Sciatic nerve (tissue), 2 donors: Measurements from ENCODE around the gene TMEM190. TPM values are rescaled to one million over a fixed set of nuclear protein-coding genes. Genes with fewer than 3 reads are reported as not detected.
A peak's percentile ranks its signal among the peaks of the same experiment; 100 is the strongest.
"Not testable (repeated sequence)": the region's sequence is repeated elsewhere in the genome, so short reads cannot be mapped to it uniquely, and the experiment has no call there.

Source experiments
- ATAC-seq: fragments of 200-7000 bp; cut with Tn5 transposase; one replicate; pipeline ENCODE4 v1.9.1; 2020; ENCODE audit warnings: mild to moderate bottlenecking, moderate library complexity
- DNase-seq: peaks from one replicate; pipeline ENCODE4 v3.0.0-alpha.2; 2020; ENCODE audit warnings: low spot score
- intact Hi-C: fragments of 100-400 bp; cut with DNase I; formaldehyde crosslinking; loops from one replicate; pipeline ENCODE4 v1.14.2; 2022
- total RNA-seq: library from RNA; stranded (reverse); fragmentation: NEBNext Ultra II Directional; extraction: Animal tissue kit (Norgen Biotek cat#: 25700); gene quantifications from one replicate; pipeline ENCODE4 v1.2.1, GENCODE V29; 2021
- donor health status: DM: no; HTN: no; CAD: no.
- donor health status: DM: no; HTN: no; CAD: no.

TMEM190 gene
- total RNA-seq, 1 donor from 2014 or later = not detected

GRCh38 chr19:55406826-55407549, 30.4 kb downstream of the TMEM190 start:
- peak; percentile 70 for DNase-seq
- no peak for ATAC-seq
- intact Hi-C loops = no loop called here

GRCh38 chr19:55407550-55407799, 30.8 kb downstream of the TMEM190 start, which contains the start of gene UBE2S:
TSS of gene UBE2S (minus strand) at chr19:55407788. CDS start at chr19:55407589, 199 bp downstream.
- ATAC-seq, intact Hi-C loops, DNase-seq: not testable (repeated sequence)

- intact Hi-C loops = no loop called here
- peak; percentile 98 for DNase-seq
- ATAC-seq = peak; percentile 99
Observed at GRCh38 chr19:55407800-55408532, 31.3 kb downstream of the TMEM190 start.

GRCh38 chr19:55408533-55408872, 31.9 kb downstream of the TMEM190 start:
- intact Hi-C loops = no loop called here
- DNase-seq (no peak), ATAC-seq (no peak)

- intact Hi-C loops = not testable (repeated sequence)
Observed at GRCh38 chr19:55409179-55409578, 32.6 kb downstream of the TMEM190 start.

GRCh38 chr19:55410168-55410567, 33.5 kb downstream of the TMEM190 start:
- no peak for DNase-seq
- ATAC-seq = no peak
- intact Hi-C loops = no loop called here

More at GRCh38 chr19:55409179-55409578, 32.6 kb downstream of the TMEM190 start:
- not testable (repeated sequence) for DNase-seq, ATAC-seq

GRCh38 chr19:55418185-55418584, 41.6 kb downstream of the TMEM190 start:
- DNase-seq = no peak
- intact Hi-C loops = no loop called here
- peak; percentile 88 for ATAC-seq

- no peak for ATAC-seq
- intact Hi-C loops = no loop called here
- no peak for DNase-seq
Observed at GRCh38 chr19:55419103-55419502, 42.5 kb downstream of the TMEM190 start.

GRCh38 chr19:55419624-55420236, 43.1 kb downstream of the TMEM190 start:
- no peak for ATAC-seq
- intact Hi-C loops = no loop called here
- no peak for DNase-seq

GRCh38 chr19:55421281-55421680, 44.7 kb downstream of the TMEM190 start:
- DNase-seq, intact Hi-C loops, ATAC-seq: not testable (repeated sequence)

GRCh38 chr19:55423225-55424005, 46.8 kb downstream of the TMEM190 start:
- intact Hi-C loops = no loop called here
- no peak for ATAC-seq
- DNase-seq = no peak

- intact Hi-C loops = no loop called here
- ATAC-seq (no peak), DNase-seq (no peak)
Observed at GRCh38 chr19:55424518-55424917, 47.9 kb downstream of the TMEM190 start.

GRCh38 chr19:55426042-55426441, 49.4 kb downstream of the TMEM190 start:
- ATAC-seq (peak; percentile 81), DNase-seq (no peak)
- intact Hi-C loops = no loop called here

Other genes starting within 250 kb of the TMEM190 start
- 1.4 TPM for gene TNNT1, start 227.6 kb upstream of the TMEM190 start, total RNA-seq
- gene TNNI3, start 219.1 kb upstream of the TMEM190 start, total RNA-seq = not detected
- 0.62 TPM for gene DNAAF3, start 210.2 kb upstream of the TMEM190 start, total RNA-seq
- not detected for gene SYT5, start 196.5 kb upstream of the TMEM190 start, total RNA-seq
- 1.5 TPM for gene PTPRH, start 167.3 kb upstream of the TMEM190 start, total RNA-seq
- 6.0 TPM for gene TMEM86B, start 148.1 kb upstream of the TMEM190 start, total RNA-seq
- 40.4 TPM for gene PPP6R1, start 117.8 kb upstream of the TMEM190 start, total RNA-seq
- 16.1 TPM for gene HSPBP1, start 96.7 kb upstream of the TMEM190 start, total RNA-seq
- 6.5 TPM for gene BRSK1, start 92.8 kb upstream of the TMEM190 start, total RNA-seq
- gene TMEM150B, start 51.5 kb upstream of the TMEM190 start, total RNA-seq = 5.1 TPM
- 18.1 TPM for gene KMT5C, start 37.0 kb upstream of the TMEM190 start, total RNA-seq
- gene COX6B2, start 22.1 kb upstream of the TMEM190 start, total RNA-seq = 0.31 TPM
- gene GARIN5B, start 13.6 kb upstream of the TMEM190 start, total RNA-seq = not detected
- 0.45 TPM for gene IL11, start 6.4 kb upstream of the TMEM190 start, total RNA-seq
- gene TMEM238, start 7.5 kb downstream of the TMEM190 start, total RNA-seq = 2.9 TPM
- gene RPL28, start 9.1 kb downstream of the TMEM190 start, total RNA-seq = 902 TPM
- gene UBE2S, start 31.0 kb downstream of the TMEM190 start, total RNA-seq = 17.1 TPM
- gene SHISA7, start 66.5 kb downstream of the TMEM190 start, total RNA-seq = 9.0 TPM
- 35.7 TPM for gene ISOC2, start 84.8 kb downstream of the TMEM190 start, total RNA-seq
- not detected for gene C19orf85, start 87.9 kb downstream of the TMEM190 start, total RNA-seq
- 9.0 TPM for gene ZNF628, start 99.8 kb downstream of the TMEM190 start, total RNA-seq
- 11.5 TPM for gene NAT14, start 108.4 kb downstream of the TMEM190 start, total RNA-seq
- gene SSC5D, start 111.6 kb downstream of the TMEM190 start, total RNA-seq = 13.5 TPM
- gene SBK2, start 160.3 kb downstream of the TMEM190 start, total RNA-seq = not detected
- gene SBK3, start 168.7 kb downstream of the TMEM190 start, total RNA-seq = 0.53 TPM
- gene ZNF579, start 204.0 kb downstream of the TMEM190 start, total RNA-seq = 14.3 TPM
- 11.7 TPM for gene FIZ1, start 222.7 kb downstream of the TMEM190 start, total RNA-seq
- 18.9 TPM for gene ZNF524, start 223.5 kb downstream of the TMEM190 start, total RNA-seq
- gene ZNF865, start 228.8 kb downstream of the TMEM190 start, total RNA-seq = 15.9 TPM
- gene ZNF784, start 247.7 kb downstream of the TMEM190 start, total RNA-seq = 4.0 TPM